ENCODE data around the gene NR5A2. TPM values are rescaled to one million over a fixed set of nuclear protein-coding genes. Genes with fewer than 3 reads are reported as not detected.
"Not testable (repeated sequence)": the region's sequence is repeated elsewhere in the genome, so short reads cannot be mapped to it uniquely, and the experiment has no call there.

Gene NR5A2
- polyA plus RNA-seq, 4 donors: 14.1 to 58.0 (median 18.8) TPM

- no peaks in the 10 kb centered on the region for H3K4me1 ChIP-seq (ENCODE audit: control insufficient read depth in 3 of 3, insufficient read depth in 2 of 3, low read depth in 1 of 3, low read length in 2 of 3)
- no peak for DNase-seq
- no peak overlapping the region for H3K4me3 ChIP-seq (ENCODE audit: low read depth in 1 of 3, low read length in 3 of 3)
- no peak for FAIRE-seq
- no peak overlapping the region for H3K27ac ChIP-seq (ENCODE audit: low read depth in 1 of 3, low read length in 2 of 3)
- 65 to 79% (median 77%) methylated on average over 4 of the region's 4 CpGs for WGBS, 3 donors
- H3K27me3 ChIP-seq (ENCODE audit: control insufficient read depth in 3 of 3, insufficient read depth in 3 of 3, low read length in 3 of 3): no peaks in the 10 kb centered on the region
- H3K9me3 ChIP-seq (ENCODE audit: control insufficient read depth in 2 of 2, insufficient read depth in 1 of 2, low read depth in 1 of 2, low read length in 1 of 2): no peaks in the 10 kb centered on the region
- no peaks in the 10 kb centered on the region for H3K36me3 ChIP-seq (ENCODE audit: control insufficient read depth in 3 of 3, insufficient read depth in 2 of 3, low read depth in 1 of 3, low read length in 3 of 3)
Measured at GRCh38 chr1:200179781-200180160, 152.3 kb downstream of the NR5A2 start.

DNA sequence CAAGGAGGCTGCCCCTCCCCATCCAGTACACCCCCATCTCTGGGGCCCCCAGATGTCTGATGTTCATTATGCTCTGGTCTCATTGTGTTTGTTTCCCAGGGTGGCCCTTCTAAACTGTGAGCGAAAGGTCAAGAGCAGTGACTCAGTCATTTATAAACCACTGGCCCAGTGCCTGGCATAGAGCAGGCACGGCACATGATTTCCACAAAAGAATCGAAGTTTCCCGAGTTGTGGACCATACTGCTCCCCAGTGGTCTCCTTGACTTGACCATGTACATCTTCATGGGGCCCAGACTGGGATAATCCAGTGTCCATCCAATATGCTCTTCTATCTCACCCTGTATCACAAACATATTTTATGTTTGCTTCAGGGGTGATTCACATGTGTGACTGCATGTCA lies 153.3 kb downstream of the NR5A2 start:
- H3K27ac ChIP-seq (ENCODE audit: low read depth in 1 of 3, low read length in 2 of 3): no peak overlapping the region
- no peaks in the 10 kb centered on the region for H3K9me3 ChIP-seq (ENCODE audit: control insufficient read depth in 2 of 2, insufficient read depth in 1 of 2, low read depth in 1 of 2, low read length in 1 of 2)
- H3K36me3 ChIP-seq (ENCODE audit: control insufficient read depth in 3 of 3, insufficient read depth in 2 of 3, low read depth in 1 of 3, low read length in 3 of 3): no peaks in the 10 kb centered on the region
- FAIRE-seq (no peak), DNase-seq (peak in 1 of 2 donors; percentile 61)
- no peaks in the 10 kb centered on the region for H3K4me1 ChIP-seq (ENCODE audit: control insufficient read depth in 3 of 3, insufficient read depth in 2 of 3, low read depth in 1 of 3, low read length in 2 of 3)
- H3K27me3 ChIP-seq (ENCODE audit: control insufficient read depth in 3 of 3, insufficient read depth in 3 of 3, low read length in 3 of 3): no peaks in the 10 kb centered on the region
- H3K4me3 ChIP-seq (ENCODE audit: low read depth in 1 of 3, low read length in 3 of 3): no peak overlapping the region
- 16 to 50% (median 32%) methylated on average over 4 of the region's 4 CpGs for WGBS, 3 donors

- H3K27ac ChIP-seq (ENCODE audit: low read depth in 1 of 3, low read length in 2 of 3): no peak overlapping the region
- H3K4me3 ChIP-seq (ENCODE audit: low read depth in 1 of 3, low read length in 3 of 3): no peak overlapping the region
- H3K4me1 ChIP-seq (ENCODE audit: control insufficient read depth in 3 of 3, insufficient read depth in 2 of 3, low read depth in 1 of 3, low read length in 2 of 3): no peaks in the 10 kb centered on the region
- FAIRE-seq: no peak
- no peaks in the 10 kb centered on the region for H3K9me3 ChIP-seq (ENCODE audit: control insufficient read depth in 2 of 2, insufficient read depth in 1 of 2, low read depth in 1 of 2, low read length in 1 of 2)
- no peaks in the 10 kb centered on the region for H3K27me3 ChIP-seq (ENCODE audit: control insufficient read depth in 3 of 3, insufficient read depth in 3 of 3, low read length in 3 of 3)
- no peaks in the 10 kb centered on the region for H3K36me3 ChIP-seq (ENCODE audit: control insufficient read depth in 3 of 3, insufficient read depth in 2 of 3, low read depth in 1 of 3, low read length in 3 of 3)
- WGBS, 3 donors: 83 to 98% (median 97%) methylated on average over 3 of the region's 3 CpGs
- DNase-seq: no peak
Measured at GRCh38 chr1:200181861-200182260, 154.4 kb downstream of the NR5A2 start.

- WGBS, 3 donors: 79 to 86% (median 85%) methylated on average over 7 of the region's 7 CpGs
- no peak for DNase-seq
- no peaks in the 10 kb centered on the region for H3K27me3 ChIP-seq (ENCODE audit: control insufficient read depth in 3 of 3, insufficient read depth in 3 of 3, low read length in 3 of 3)
- no peak overlapping the region for H3K27ac ChIP-seq (ENCODE audit: low read depth in 1 of 3, low read length in 2 of 3)
- FAIRE-seq: no peak
- H3K4me1 ChIP-seq (ENCODE audit: control insufficient read depth in 3 of 3, insufficient read depth in 2 of 3, low read depth in 1 of 3, low read length in 2 of 3): no peaks in the 10 kb centered on the region
- no peaks in the 10 kb centered on the region for H3K9me3 ChIP-seq (ENCODE audit: control insufficient read depth in 2 of 2, insufficient read depth in 1 of 2, low read depth in 1 of 2, low read length in 1 of 2)
- H3K36me3 ChIP-seq (ENCODE audit: control insufficient read depth in 3 of 3, insufficient read depth in 2 of 3, low read depth in 1 of 3, low read length in 3 of 3): no peaks in the 10 kb centered on the region
- no peak overlapping the region for H3K4me3 ChIP-seq (ENCODE audit: low read depth in 1 of 3, low read length in 3 of 3)
Measured at GRCh38 chr1:200182701-200183100, 155.2 kb downstream of the NR5A2 start.

- no peaks in the 10 kb centered on the region for H3K4me1 ChIP-seq (ENCODE audit: control insufficient read depth in 3 of 3, insufficient read depth in 2 of 3, low read depth in 1 of 3, low read length in 2 of 3)
- FAIRE-seq (no peak), DNase-seq (no peak)
- H3K27ac ChIP-seq (ENCODE audit: low read depth in 1 of 3, low read length in 2 of 3): no peak overlapping the region
- no peak overlapping the region for H3K4me3 ChIP-seq (ENCODE audit: low read depth in 1 of 3, low read length in 3 of 3)
- no peaks in the 10 kb centered on the region for H3K9me3 ChIP-seq (ENCODE audit: control insufficient read depth in 2 of 2, insufficient read depth in 1 of 2, low read depth in 1 of 2, low read length in 1 of 2)
- 62 to 71% (median 69%) methylated on average over 2 of the region's 2 CpGs for WGBS, 3 donors
- H3K27me3 ChIP-seq (ENCODE audit: control insufficient read depth in 3 of 3, insufficient read depth in 3 of 3, low read length in 3 of 3): no peaks in the 10 kb centered on the region
- no peaks in the 10 kb centered on the region for H3K36me3 ChIP-seq (ENCODE audit: control insufficient read depth in 3 of 3, insufficient read depth in 2 of 3, low read depth in 1 of 3, low read length in 3 of 3)
Measured at GRCh38 chr1:200183637-200184036, 156.1 kb downstream of the NR5A2 start.

GRCh38 chr1:200184196-200184595 lies 156.7 kb downstream of the NR5A2 start:
- no peak overlapping the region for H3K27ac ChIP-seq (ENCODE audit: low read depth in 1 of 3, low read length in 2 of 3)
- H3K4me1 ChIP-seq (ENCODE audit: control insufficient read depth in 3 of 3, insufficient read depth in 2 of 3, low read depth in 1 of 3, low read length in 2 of 3): no peaks in the 10 kb centered on the region
- FAIRE-seq (no peak), DNase-seq (peak in 1 of 2 donors; percentile 69)
- no peaks in the 10 kb centered on the region for H3K36me3 ChIP-seq (ENCODE audit: control insufficient read depth in 3 of 3, insufficient read depth in 2 of 3, low read depth in 1 of 3, low read length in 3 of 3)
- no peak overlapping the region for H3K4me3 ChIP-seq (ENCODE audit: low read depth in 1 of 3, low read length in 3 of 3)
- H3K27me3 ChIP-seq (ENCODE audit: control insufficient read depth in 3 of 3, insufficient read depth in 3 of 3, low read length in 3 of 3): no peaks in the 10 kb centered on the region
- H3K9me3 ChIP-seq (ENCODE audit: control insufficient read depth in 2 of 2, insufficient read depth in 1 of 2, low read depth in 1 of 2, low read length in 1 of 2): no peaks in the 10 kb centered on the region
- WGBS, 3 donors: 28 to 44% (median 32%) methylated on average over 4 of the region's 4 CpGs

DNA sequence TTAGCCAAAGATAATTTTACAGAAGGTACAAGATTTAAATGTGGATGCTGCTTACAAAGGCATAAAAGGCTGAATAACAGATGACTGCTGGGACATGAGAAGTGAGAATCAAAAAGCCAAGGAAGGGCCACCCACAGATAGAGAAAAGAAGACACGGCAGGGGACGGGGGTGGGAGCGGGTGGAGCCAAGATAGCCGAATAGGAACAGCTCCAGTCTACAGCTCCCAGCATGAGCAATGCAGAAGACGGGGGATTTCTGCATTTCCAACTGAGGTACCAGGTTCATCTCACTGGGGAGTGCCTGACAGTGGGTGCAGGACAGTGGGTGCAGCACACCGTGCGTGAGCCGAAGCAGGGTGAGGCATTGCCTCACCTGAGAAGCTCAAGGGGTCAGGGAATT lies 157.7 kb downstream of the NR5A2 start:
- not testable (repeated sequence) for H3K27me3 ChIP-seq (ENCODE audit: control insufficient read depth in 3 of 3, insufficient read depth in 3 of 3, low read length in 3 of 3); DNase-seq; H3K36me3 ChIP-seq (ENCODE audit: control insufficient read depth in 3 of 3, insufficient read depth in 2 of 3, low read depth in 1 of 3, low read length in 3 of 3); H3K4me1 ChIP-seq (ENCODE audit: control insufficient read depth in 3 of 3, insufficient read depth in 2 of 3, low read depth in 1 of 3, low read length in 2 of 3); FAIRE-seq; H3K9me3 ChIP-seq (ENCODE audit: control insufficient read depth in 2 of 2, insufficient read depth in 1 of 2, low read depth in 1 of 2, low read length in 1 of 2); H3K4me3 ChIP-seq (ENCODE audit: low read depth in 1 of 3, low read length in 3 of 3); H3K27ac ChIP-seq (ENCODE audit: low read depth in 1 of 3, low read length in 2 of 3)
- WGBS, 3 donors: 85 to 97% (median 95%) methylated on average over 8 of the region's 8 CpGs

DNA sequence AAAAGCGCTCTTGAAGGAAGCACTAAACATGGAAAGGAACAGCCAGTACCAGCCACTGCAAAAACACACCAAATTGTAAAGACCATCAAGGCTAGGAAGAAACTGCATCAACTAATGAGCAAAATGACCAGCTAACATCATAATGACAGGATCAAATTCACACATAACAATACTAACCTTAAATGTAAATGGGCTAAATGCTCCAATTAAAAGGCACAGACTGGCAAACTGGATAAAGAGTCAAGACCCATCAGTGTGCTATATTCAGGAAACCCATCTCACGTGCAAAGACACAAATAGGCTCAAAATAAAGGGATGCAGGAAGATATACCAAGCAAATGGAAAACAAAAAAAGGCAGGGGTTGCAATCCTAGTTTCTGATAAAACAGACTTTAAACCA lies 159.8 kb downstream of the NR5A2 start:
- not testable (repeated sequence) for H3K4me1 ChIP-seq (ENCODE audit: control insufficient read depth in 3 of 3, insufficient read depth in 2 of 3, low read depth in 1 of 3, low read length in 2 of 3); H3K36me3 ChIP-seq (ENCODE audit: control insufficient read depth in 3 of 3, insufficient read depth in 2 of 3, low read depth in 1 of 3, low read length in 3 of 3); FAIRE-seq; H3K4me3 ChIP-seq (ENCODE audit: low read depth in 1 of 3, low read length in 3 of 3); H3K9me3 ChIP-seq (ENCODE audit: control insufficient read depth in 2 of 2, insufficient read depth in 1 of 2, low read depth in 1 of 2, low read length in 1 of 2); H3K27me3 ChIP-seq (ENCODE audit: control insufficient read depth in 3 of 3, insufficient read depth in 3 of 3, low read length in 3 of 3); H3K27ac ChIP-seq (ENCODE audit: low read depth in 1 of 3, low read length in 2 of 3); DNase-seq
- WGBS, 3 donors: 85 to 93% (median 90%) methylated on average over 2 of the region's 2 CpGs

- FAIRE-seq (no peak), DNase-seq (no peak)
- Histone ChIP-seq H3K4me1 (ENCODE audit: control insufficient read depth in 3 of 3, insufficient read depth in 2 of 3, low read depth in 1 of 3, low read length in 2 of 3) (no peaks in the 10 kb centered on the region), H3K27ac (ENCODE audit: low read depth in 1 of 3, low read length in 2 of 3) (no peak overlapping the region), H3K27me3 (ENCODE audit: control insufficient read depth in 3 of 3, insufficient read depth in 3 of 3, low read length in 3 of 3) (no peaks in the 10 kb centered on the region), H3K4me3 (ENCODE audit: low read depth in 1 of 3, low read length in 3 of 3) (no peak overlapping the region), H3K36me3 (ENCODE audit: control insufficient read depth in 3 of 3, insufficient read depth in 2 of 3, low read depth in 1 of 3, low read length in 3 of 3) (no peaks in the 10 kb centered on the region), H3K9me3 (ENCODE audit: control insufficient read depth in 2 of 2, insufficient read depth in 1 of 2, low read depth in 1 of 2, low read length in 1 of 2) (no peaks in the 10 kb centered on the region)
- 61 to 73% (median 63%) methylated on average over 3 of the region's 3 CpGs for WGBS, 3 donors
Measured at GRCh38 chr1:200191993-200192392, 164.5 kb downstream of the NR5A2 start.

Measured in small intestine (tissue), 7 donors.